ENCODE measurements around the gene LRRC75A. TPM values are rescaled to one million over a fixed set of nuclear protein-coding genes. Genes with fewer than 3 reads are reported as not detected.
A peak's percentile ranks its signal among the peaks of the same experiment; 100 is the strongest.
"Not testable (repeated sequence)": the region's sequence is repeated elsewhere in the genome, so short reads cannot be mapped to it uniquely, and the experiment has no call there.

Gene LRRC75A, protein sequence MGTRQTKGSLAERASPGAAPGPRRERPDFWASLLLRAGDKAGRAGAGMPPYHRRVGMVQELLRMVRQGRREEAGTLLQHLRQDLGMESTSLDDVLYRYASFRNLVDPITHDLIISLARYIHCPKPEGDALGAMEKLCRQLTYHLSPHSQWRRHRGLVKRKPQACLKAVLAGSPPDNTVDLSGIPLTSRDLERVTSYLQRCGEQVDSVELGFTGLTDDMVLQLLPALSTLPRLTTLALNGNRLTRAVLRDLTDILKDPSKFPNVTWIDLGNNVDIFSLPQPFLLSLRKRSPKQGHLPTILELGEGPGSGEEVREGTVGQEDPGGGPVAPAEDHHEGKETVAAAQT
- total RNA-seq: 10 to 100 TPM; 37.1 to 85.7 (median 52.6) TPM
- long read RNA-seq, donor 1, transcript LRRC75A-203 (4 exons, 1,390 nt): major isoform, 15 of 39 reads
- long read RNA-seq, donor 1, partial matches to known transcripts: 1 of 39 reads
- long read RNA-seq, donor 1, other reads (novel, unspliced or antisense): 21 of 39 reads
- long read RNA-seq, donor 2, partial matches to known transcripts: 1 of 86 reads
- long read RNA-seq, donor 2, other reads (novel, unspliced or antisense): 85 of 86 reads

DNA sequence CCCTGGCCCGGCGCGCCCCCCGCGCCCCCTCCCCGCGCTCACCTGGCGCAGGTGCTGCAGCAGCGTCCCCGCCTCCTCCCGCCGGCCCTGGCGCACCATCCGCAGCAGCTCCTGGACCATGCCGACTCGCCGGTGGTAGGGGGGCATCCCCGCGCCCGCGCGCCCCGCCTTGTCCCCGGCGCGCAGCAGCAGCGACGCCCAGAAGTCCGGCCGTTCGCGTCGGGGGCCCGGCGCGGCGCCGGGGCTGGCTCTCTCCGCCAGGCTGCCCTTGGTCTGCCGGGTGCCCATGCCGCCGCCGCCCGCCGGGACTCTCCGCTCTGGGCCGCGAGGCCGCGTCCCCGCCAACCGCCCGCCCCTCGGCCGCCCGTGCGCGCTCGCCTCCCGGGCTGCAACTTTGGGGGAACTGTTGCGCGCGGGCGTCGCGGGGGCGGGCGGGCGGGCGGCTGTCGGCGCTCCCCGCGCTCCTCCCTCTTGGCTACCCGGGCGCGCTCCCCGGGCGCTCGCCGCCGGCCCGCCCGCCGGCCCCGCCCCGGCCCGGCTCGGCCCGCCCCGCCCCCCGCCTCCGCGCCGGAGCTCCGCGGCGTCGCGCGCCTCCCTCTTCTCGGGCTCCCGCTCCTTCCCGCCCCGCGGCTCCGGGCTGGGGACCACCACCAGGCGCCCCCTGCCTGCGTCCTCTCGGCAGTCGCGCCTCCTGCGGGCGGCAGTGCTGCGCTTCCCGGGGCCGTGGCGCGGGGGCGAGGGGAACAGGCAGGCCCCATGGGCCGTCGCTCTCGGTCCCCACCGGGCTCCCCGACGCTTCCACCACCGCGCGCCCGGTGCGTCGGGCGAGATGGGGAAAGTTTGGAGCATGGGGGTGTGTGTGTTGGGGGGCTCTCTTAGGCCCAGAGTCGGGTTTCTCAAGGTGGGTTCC, at the start of gene LRRC75A:
Gene LRRC75A, minus strand, starts transcription at position 491 of the 910 bp plus-strand sequence. Its CDS starts 203 bp downstream, at position 288.
- intact Hi-C loops (cut with DNase I, micrococcal nuclease): no loop called here
- H3K36me3 ChIP-seq (ENCODE audit: low read depth): no peaks in the 10 kb centered on the region
- H3K4me3 ChIP-seq: peak within 1 kb of the TSS; percentile 61
- H3K9me3 ChIP-seq: no peaks in the 10 kb centered on the region
- TF ChIP-seq, protein P1, sequence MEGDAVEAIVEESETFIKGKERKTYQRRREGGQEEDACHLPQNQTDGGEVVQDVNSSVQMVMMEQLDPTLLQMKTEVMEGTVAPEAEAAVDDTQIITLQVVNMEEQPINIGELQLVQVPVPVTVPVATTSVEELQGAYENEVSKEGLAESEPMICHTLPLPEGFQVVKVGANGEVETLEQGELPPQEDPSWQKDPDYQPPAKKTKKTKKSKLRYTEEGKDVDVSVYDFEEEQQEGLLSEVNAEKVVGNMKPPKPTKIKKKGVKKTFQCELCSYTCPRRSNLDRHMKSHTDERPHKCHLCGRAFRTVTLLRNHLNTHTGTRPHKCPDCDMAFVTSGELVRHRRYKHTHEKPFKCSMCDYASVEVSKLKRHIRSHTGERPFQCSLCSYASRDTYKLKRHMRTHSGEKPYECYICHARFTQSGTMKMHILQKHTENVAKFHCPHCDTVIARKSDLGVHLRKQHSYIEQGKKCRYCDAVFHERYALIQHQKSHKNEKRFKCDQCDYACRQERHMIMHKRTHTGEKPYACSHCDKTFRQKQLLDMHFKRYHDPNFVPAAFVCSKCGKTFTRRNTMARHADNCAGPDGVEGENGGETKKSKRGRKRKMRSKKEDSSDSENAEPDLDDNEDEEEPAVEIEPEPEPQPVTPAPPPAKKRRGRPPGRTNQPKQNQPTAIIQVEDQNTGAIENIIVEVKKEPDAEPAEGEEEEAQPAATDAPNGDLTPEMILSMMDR (IDR thresholded peaks at IDR 0.05): no peak
- ATAC-seq (peak; percentile 77), DNase-seq (peak; percentile 63 to 79 (median 71))
- H3K4me1 ChIP-seq (ENCODE audit: low read depth): peaks cover 38% of the 10 kb centered on the region

DNA sequence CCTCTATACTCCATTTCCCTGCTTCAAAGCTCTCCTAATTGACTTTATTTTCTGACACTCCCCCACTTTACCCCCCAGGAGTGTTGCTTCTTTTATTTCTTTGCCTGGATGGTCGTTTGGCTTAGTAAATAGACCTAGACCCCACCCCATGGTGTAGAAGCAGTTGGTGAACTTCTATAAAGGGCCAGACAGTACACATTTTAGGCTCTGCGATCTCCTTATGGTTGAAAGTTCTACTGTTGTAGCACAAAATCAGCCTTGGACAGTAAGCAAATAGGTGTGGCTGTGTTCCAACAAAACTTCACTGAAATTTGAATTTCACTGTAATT, 45.1 kb upstream of the LRRC75A start:
- no peak for ATAC-seq
- TF ChIP-seq, protein P1 (IDR thresholded peaks at IDR 0.05): no peak
- intact Hi-C loops (cut with DNase I, micrococcal nuclease): loop anchor here in 1 of 2 donors (5.0 to 10.0 kb wide), 2 partner anchors 50 to 448 kb away; no protein-coding TSS in a partner anchor
- no peaks in the 10 kb centered on the region for H3K36me3 ChIP-seq (ENCODE audit: low read depth)
- no peaks in the 10 kb centered on the region for H3K9me3 ChIP-seq
- DNase-seq: no peak
- H3K4me3 ChIP-seq: no peak overlapping the region
- H3K4me1 ChIP-seq (ENCODE audit: low read depth): peaks cover 3% of the 10 kb centered on the region

DNA sequence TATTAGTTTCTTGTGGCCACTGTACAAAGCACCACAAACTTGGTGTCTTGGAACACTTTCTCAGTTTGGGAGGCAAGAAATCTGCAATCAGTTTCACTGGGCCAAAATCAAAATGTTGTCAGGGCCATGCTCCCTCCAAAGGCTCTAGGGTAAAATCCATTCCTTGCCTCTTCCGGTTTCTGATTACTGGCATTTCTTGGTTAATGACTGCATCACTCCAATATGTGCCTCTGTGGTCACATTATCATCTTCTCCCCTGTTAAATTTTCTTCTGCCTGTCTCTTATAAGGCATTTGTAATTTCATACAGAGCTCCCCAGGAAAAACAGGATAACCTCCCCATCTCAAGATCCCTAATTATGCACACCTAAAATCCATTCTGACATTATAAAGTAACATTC, 42.2 kb upstream of the LRRC75A start:
- Histone ChIP-seq H3K4me1 (ENCODE audit: low read depth) (peaks cover 3% of the 10 kb centered on the region), H3K36me3 (ENCODE audit: low read depth) (no peaks in the 10 kb centered on the region), H3K9me3 (no peaks in the 10 kb centered on the region), H3K4me3 (no peak overlapping the region)
- ATAC-seq: no peak
- intact Hi-C loops (cut with DNase I, micrococcal nuclease): loop anchor here in 1 of 2 donors (10.0 kb wide), 1 partner anchor 451 kb away; no protein-coding TSS in a partner anchor
- TF ChIP-seq, protein P1 (IDR thresholded peaks at IDR 0.05): no peak
- DNase-seq: no peak

DNA sequence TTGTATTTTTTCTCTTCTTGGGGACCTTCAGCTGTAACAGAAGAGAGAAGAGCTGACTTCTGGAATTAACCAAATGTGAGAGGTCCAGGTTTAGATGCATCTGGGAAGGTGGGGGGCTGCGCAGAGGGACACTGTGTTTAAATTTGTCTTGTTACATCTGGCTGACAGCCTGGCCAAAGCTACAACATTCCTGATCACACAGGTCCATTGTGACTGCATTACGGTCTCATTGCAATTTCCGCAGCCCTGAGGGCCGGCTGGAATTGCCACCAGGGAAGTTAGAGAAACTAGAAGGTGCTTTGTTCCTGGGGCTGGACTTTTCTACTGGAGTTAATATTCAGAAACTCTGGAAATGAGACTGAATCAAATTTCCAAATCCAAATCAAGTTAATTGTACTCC, 37.9 kb upstream of the LRRC75A start:
- no peaks in the 10 kb centered on the region for H3K36me3 ChIP-seq (ENCODE audit: low read depth)
- DNase-seq: no peak
- H3K9me3 ChIP-seq: no peaks in the 10 kb centered on the region
- intact Hi-C loops (cut with DNase I, micrococcal nuclease): loop anchor here in 1 of 2 donors (10.0 kb wide), 1 partner anchor 455 kb away; no protein-coding TSS in a partner anchor
- ATAC-seq: no peak
- H3K4me1 ChIP-seq (ENCODE audit: low read depth): no peaks in the 10 kb centered on the region
- TF ChIP-seq, protein P1 (IDR thresholded peaks at IDR 0.05): no peak
- no peak overlapping the region for H3K4me3 ChIP-seq

DNA sequence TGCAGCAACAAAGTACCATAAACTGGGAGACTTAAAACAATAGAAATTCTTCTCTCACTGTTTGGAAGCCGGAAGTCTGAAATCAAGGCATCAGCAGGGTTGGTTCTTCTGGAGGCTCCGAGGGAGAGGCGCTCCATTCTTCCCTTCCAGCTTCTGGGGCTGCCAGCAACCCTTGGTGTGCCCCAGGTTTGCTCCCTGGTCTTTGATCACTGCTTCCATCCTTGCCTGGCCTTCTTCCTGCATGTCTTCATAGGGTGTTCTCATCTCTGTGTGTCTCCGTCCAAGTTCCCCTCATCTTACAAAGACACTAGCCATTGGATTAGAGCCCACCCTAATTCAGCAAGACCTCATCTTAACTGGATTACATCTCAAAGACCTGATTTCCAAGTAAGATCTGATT, 35.3 kb upstream of the LRRC75A start:
- Histone ChIP-seq H3K4me3 (no peak overlapping the region), H3K36me3 (ENCODE audit: low read depth) (no peaks in the 10 kb centered on the region), H3K9me3 (no peaks in the 10 kb centered on the region), H3K4me1 (ENCODE audit: low read depth) (no peaks in the 10 kb centered on the region)
- TF ChIP-seq, protein P1 (IDR thresholded peaks at IDR 0.05): no peak
- intact Hi-C loops (cut with DNase I, micrococcal nuclease): no loop called here
- DNase-seq (no peak), ATAC-seq (no peak)

DNA sequence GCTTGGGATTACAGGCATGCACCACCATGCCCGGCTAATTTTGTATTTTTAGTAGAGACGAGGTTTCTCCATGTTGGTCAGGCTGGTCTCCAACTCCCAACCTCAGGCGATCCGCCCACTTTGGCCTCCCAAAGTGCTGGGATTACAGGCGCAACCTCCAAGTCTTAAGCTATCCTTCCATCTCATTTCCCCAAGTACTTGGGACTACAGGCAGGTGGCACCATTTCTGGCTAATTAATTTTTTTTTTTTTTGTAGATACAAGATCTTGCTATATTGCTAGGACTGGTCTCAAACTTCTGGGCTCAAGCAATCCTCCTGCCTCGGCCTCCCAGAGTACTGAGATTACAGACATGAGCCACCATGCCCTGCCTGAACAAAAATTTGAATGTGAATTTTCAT, 33.6 kb upstream of the LRRC75A start:
- H3K9me3 ChIP-seq; H3K36me3 ChIP-seq (ENCODE audit: low read depth); DNase-seq; H3K4me1 ChIP-seq (ENCODE audit: low read depth); intact Hi-C loops (cut with DNase I, micrococcal nuclease); ATAC-seq; H3K4me3 ChIP-seq: not testable (repeated sequence)

All from mucosa of descending colon (tissue), 3 donors.